CD4-positive, alpha-beta T cell treated with Interferon gamma for 1 hour (primary cell): ENCODE data around the gene SHISA7.
A peak's percentile ranks its signal among the peaks of the same experiment; 100 is the strongest.
"Not testable (repeated sequence)": the region's sequence is repeated elsewhere in the genome, so short reads cannot be mapped to it uniquely, and the experiment has no call there.

Source experiments
- DNase-seq: peaks from one replicate; pipeline ENCODE4 v3.0.0-alpha.2; 2020

The SHISA7 gene

GRCh38 chr19:55462722-55463121 lies 19.6 kb upstream of the SHISA7 start:
- DNase-seq = no peak

- no peak for DNase-seq
Observed at GRCh38 chr19:55461974-55462626, 19.0 kb upstream of the SHISA7 start.

DNA sequence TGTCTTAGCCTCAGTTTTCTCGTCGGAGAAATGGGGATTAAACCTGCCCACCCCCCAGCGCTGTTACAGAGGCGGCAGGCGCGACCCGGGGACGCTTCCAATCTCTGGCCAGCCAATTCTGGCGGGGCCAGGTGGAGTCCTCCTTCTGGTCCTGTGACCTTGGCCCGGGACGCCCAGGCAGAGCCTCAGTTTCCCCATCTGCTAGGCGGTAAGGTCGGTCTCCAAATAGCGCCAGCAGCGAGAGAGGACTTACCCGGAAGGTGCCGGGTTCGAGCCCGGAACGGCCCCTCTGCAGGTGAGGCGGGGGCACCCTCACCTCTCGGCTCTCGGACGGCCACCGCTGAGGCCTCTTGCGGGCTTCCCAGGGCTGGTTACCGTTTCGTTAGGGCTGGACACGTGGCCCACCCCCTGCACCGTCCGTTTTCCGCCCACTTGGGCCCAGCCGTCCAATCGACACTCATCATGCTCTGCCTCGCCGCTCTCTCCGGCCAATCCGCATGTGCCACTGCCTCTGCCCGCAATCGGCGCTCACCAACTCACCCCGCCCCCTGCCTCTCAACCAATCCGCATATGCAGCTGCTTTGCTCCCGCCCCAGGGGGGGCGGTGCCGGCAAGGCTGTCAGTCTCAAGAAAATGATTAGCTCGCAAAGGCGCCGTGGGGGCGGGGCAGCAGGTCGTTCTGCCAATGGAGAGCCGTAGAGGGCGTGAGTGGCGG lies 18.3 kb upstream of the SHISA7 start, which contains the start of gene ISOC2:
Gene ISOC2, minus strand, starts transcription at position 384 of the 715 bp plus-strand sequence. CDS start 5,156 bp downstream, outside the sequence.
- peak; percentile 100 for DNase-seq

GRCh38 chr19:55460670-55461258 lies 17.7 kb upstream of the SHISA7 start:
- DNase-seq = no peak

DNA sequence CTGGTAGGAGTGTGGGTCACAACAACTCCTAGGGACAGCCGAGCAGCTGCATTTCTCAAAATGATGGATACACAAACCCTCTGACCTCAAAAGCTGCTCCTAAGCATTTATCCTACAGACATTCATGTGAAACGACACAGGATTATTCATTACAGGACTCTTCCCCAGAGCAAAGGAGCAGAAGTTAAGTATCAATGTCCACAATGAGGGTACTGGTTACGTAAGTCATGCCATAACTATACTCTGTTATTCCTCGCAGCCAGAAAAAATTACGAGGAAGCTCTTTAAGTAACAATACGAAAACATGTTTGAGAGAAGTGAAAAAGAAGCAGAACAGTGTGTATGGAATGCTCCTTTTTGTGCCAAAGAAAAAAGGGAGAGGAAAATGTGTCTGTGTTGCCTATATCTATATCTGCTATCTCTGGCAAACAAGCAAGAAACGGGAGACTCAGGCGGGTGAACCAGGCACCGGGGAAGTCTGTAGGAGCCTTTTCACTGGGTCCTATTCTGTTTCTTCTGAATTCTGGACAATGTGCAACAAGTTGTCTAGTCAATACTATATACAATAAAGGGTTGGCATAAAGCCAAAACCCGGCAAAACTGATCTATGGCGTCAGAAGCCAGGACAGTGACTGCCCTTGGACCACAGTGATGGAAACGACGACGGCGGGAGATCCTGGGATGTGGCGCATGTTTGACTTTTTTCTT lies 17.0 kb upstream of the SHISA7 start:
- no peak for DNase-seq

- no peak for DNase-seq
Observed at GRCh38 chr19:55459551-55459949, 16.4 kb upstream of the SHISA7 start.

GRCh38 chr19:55457683-55458457 lies 14.8 kb upstream of the SHISA7 start:
- DNase-seq = no peak

- DNase-seq = no peak
Observed at GRCh38 chr19:55456347-55456746, 13.2 kb upstream of the SHISA7 start.

- no peak for DNase-seq
Observed at GRCh38 chr19:55455576-55456235, 12.6 kb upstream of the SHISA7 start.

- DNase-seq = peak; percentile 31
Observed at GRCh38 chr19:55454787-55455243, 11.7 kb upstream of the SHISA7 start.

DNA sequence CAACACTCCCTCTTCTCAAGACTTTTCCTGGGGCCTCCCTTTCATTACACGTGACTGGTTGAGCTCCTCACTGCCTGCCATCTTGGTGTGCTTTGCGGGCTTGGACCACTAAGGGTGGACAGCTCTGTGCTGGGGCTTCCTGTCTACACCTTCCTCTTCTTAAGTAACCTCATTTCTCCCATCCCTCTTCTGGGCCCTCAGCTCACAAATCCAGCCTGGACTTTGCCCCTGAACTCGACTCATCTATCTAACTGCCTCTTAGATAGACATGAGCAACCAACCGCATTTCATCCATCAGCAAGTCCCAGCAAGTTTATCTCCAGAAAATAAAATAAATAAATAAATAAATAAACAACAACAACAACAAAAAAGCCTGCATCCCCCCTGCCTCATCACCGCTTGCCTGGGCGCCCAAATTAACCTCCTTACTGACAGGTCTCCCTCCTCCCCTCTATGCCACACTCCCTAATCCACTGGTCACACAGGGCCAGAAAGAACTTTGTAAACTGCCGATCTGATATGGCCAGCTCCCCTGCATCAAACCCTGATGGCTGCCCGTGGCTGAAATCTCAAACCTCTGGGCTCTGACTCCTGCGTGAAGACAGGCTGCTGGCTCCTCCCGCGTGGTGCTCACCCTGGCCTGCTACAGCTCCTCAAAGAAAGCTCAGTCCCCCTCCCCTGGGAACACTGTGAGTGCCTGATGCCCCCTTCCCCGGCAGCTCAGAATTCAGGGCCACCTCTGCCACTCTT lies 10.6 kb upstream of the SHISA7 start:
- DNase-seq = no peak

GRCh38 chr19:55452749-55453346 lies 9.7 kb upstream of the SHISA7 start:
- DNase-seq = peak; percentile 57

- peak; percentile 54 for DNase-seq
Observed at GRCh38 chr19:55451965-55452748, 9.1 kb upstream of the SHISA7 start.

DNA sequence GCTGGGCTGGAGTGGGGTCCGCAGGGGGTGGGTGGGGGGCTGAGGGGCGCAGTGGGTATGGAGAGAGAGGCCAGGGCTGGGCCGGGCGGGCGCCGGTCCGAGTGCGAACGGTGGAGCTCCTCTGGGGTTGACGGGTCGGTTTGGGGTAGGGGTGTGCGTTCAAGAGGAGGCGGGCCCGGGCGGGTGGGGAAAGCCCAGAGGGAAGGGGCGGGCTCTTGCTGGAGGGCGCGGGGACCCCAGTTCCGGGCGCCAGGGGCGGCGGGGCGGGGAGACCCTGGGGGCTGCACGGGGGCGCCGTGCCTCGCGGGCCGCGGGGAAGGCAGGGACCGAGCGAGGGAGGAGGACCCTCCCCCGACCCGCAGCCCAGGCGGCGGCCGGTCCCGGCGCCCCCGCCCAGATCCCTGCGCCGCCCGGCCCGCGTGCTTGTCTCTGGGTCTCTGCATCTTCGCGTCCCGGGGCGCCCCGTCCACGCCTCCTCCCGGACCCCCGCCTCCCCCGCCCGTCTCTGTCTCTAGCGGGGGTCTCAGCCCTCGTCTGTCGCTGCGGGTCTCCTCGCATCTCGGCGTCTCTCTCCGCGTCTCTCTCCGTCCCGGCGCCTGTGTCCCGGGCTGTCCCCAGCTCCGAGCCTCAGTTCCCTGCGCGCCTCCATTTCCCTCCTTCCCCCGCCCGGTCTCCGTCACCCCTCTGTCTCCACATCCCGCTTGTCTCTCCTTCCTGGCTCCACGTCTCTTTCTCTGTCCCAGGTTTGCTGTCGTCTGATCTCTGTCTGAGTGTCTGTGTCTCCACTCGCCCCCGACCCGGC lies 8.3 kb upstream of the SHISA7 start:
- DNase-seq = peak; percentile 22

DNA sequence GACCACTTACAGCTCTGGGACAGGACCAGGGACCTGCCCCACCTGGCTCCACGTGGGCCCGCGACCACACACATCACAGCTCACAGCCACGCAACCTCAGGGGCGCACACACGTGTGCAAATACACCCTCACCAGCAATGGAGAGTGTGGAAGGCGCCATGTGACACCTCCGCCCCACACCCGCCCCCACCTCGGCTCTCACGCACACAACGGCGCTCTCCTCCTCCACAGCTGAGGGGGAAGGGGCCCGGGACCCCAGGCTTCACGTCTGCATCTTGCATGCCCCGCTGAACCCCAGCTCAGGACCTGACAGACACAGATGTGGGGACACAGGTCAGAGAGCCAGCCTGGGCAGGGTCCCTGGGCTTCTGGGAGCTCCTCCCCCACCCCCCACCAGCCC lies 6.4 kb upstream of the SHISA7 start:
- no peak for DNase-seq

GRCh38 chr19:55448175-55448490 lies 5.0 kb upstream of the SHISA7 start:
- not testable (repeated sequence) for DNase-seq

GRCh38 chr19:55447421-55448174 lies 4.5 kb upstream of the SHISA7 start:
- no peak for DNase-seq

- no peak for DNase-seq
Observed at GRCh38 chr19:55446060-55446459, 3.0 kb upstream of the SHISA7 start.
